OCI-LY3 (cell line): ENCODE measurements around the gene NUDCD2.

Experiments used
- H2AFZ ChIP-seq: fragments of 200-600, 300-600 bp; shearing (Covaris generic); 2 replicates; pipeline ENCODE4 v1.6.0; 2014; ENCODE audit warnings: antibody characterized with exemption, low read depth, low read length
- H3K27ac ChIP-seq: fragments of 200-600, 300-600 bp; sonication (generic); 2 replicates; pipeline ENCODE4 v1.5.1; 2014; ENCODE audit warnings: mild to moderate bottlenecking, low read length, moderate library complexity, mixed read lengths
- H3K27me3 ChIP-seq: fragments of 200-600, 300-600 bp; sonication (generic); 2 replicates; pipeline ENCODE4 v1.6.1; 2014; ENCODE audit warnings: low read depth, low read length, mixed read lengths
- H3K36me3 ChIP-seq: fragments of 200-600, 300-600 bp; sonication (generic); replicated peaks from 2 replicates; pipeline ENCODE3; 2014; ENCODE audit warnings: low read depth, low read length, mixed read lengths
- H3K4me1 ChIP-seq: fragments of 300-600, 200-600 bp; sonication (generic); 2 replicates; pipeline ENCODE4 v1.6.1; 2014; ENCODE audit warnings: low read length, mixed read lengths
- H3K4me2 ChIP-seq: fragments of 200-600, 300-600 bp; sonication (generic); 2 replicates; pipeline ENCODE4 v1.6.1; 2014; ENCODE audit warnings: low read length, mixed read lengths
- H3K4me3 ChIP-seq: fragments of 300-600, 200-600 bp; sonication (generic); 2 replicates; pipeline ENCODE4 v1.5.1; 2014; ENCODE audit warnings: antibody characterized with exemption, mild to moderate bottlenecking, low read length, moderate library complexity
- H3K79me2 ChIP-seq: fragments of 300-600, 200-600 bp; shearing (Covaris generic); 2 replicates; pipeline ENCODE4 v1.6.1; 2014; ENCODE audit warnings: mild to moderate bottlenecking, low read length, mixed read lengths
- H3K9ac ChIP-seq: fragments of 300-600, 200-600 bp; shearing (Covaris generic); 2 replicates; pipeline ENCODE4 v1.6.0; 2014; ENCODE audit warnings: mild to moderate bottlenecking, low read length, moderate library complexity
- H3K9me3 ChIP-seq: fragments of 200-600, 300-600 bp; shearing (Covaris generic); 2 replicates; pipeline ENCODE4 v1.6.1; 2014; ENCODE audit warnings: low read length, mixed read lengths; ENCODE audit not compliant: insufficient read depth
- H4K20me1 ChIP-seq: fragments of 200-600, 300-600 bp; sonication (generic); 2 replicates; pipeline ENCODE4 v1.6.1; 2016; ENCODE audit warnings: low read length, mixed read lengths; ENCODE audit not compliant: insufficient read depth
- CTCF ChIP-seq: fragments of 200-600, 300-600 bp; sonication (generic); IDR thresholded peaks from 2 replicates; pipeline ENCODE4 v1.5.1; 2014; ENCODE audit warnings: antibody characterized with exemption, low read length, low read depth
- EZH2phosphoT487 ChIP-seq: fragments of 200-600 bp; shearing (Covaris generic); IDR thresholded peaks from 2 replicates; pipeline ENCODE4 v1.6.1; 2018; ENCODE audit warnings: antibody characterized with exemption, mixed run types, low read depth

Gene NUDCD2

GRCh38 chr5:163496286-163496685 is 36.4 kb upstream of the NUDCD2 start:
- no peaks in the 10 kb centered on the region for H3K79me2 ChIP-seq
- H3K4me1 ChIP-seq, result peaks cover 9% of the 10 kb centered on the region
- no peak overlapping the region for H3K4me3 ChIP-seq
- H4K20me1 ChIP-seq, result no peaks in the 10 kb centered on the region
- no peak overlapping the region for H3K4me2 ChIP-seq
- H3K27me3 ChIP-seq, result no peaks in the 10 kb centered on the region
- no peak overlapping the region for H2AFZ ChIP-seq
- peaks cover 30% of the 10 kb centered on the region for H3K36me3 ChIP-seq
- no peaks in the 10 kb centered on the region for H3K9me3 ChIP-seq
- TF ChIP-seq EZH2phosphoT487 (no peak), CTCF (no peak)
- no peak overlapping the region for H3K27ac ChIP-seq
- no peak overlapping the region for H3K9ac ChIP-seq

DNA sequence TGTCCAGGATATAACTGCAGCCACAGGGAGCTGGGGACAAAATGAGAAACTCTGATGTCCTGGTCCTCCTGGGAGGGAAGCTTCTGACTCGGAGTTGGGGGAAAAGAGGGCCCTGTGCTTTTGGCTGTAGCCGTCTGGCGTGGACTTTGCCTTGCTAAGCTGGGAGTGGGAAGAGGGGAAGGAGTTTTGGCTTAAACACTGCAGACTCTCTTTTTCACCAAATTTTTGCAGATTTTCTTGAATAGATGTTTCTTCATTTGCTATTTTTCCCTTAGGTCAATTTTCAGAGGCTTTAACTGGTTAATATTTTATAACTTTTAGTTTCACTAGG is 29.8 kb upstream of the NUDCD2 start:
- H3K36me3 ChIP-seq, result peaks cover 85% of the 10 kb centered on the region

DNA sequence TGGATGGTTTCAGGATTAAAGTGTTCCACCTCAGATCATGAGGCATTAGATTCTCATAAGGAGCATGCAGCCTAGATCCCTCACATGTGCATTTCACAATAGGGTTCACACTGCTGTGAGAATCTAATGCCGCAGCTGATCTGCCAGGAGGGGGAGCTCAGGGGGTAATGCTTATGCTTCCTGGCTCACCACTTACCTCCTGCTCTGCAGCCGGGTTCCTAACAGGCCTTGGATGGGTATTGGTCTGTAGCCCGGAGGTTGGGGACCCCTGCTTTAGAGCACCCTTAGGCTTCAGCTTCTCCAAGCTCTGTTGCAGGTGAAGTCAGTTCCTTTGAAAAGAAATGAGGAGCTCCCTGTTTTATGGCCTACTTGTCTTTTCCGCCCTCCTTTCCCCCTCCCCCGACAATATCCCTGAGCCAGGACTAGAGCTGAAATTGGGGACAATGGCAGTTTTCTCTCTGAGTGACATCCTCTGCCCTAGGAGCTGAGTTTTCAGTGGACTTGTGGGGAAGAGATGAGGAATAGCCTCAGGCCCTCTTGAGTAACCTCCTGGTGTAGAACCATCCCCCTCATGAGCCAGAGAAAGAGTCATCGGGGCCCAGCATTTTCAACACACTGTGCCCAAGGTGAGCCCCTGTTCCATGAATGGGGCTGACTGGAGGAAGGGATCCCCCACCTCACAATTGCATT is 29.3 kb upstream of the NUDCD2 start:
- TF ChIP-seq EZH2phosphoT487, result no peak
- no peak for TF ChIP-seq CTCF

More for the DNA sequence above, 29.8 kb upstream of the NUDCD2 start:
- Histone ChIP-seq H3K27ac (no peak overlapping the region), H3K4me3 (no peak overlapping the region), H3K4me1 (no peaks in the 10 kb centered on the region), H3K4me2 (no peak overlapping the region), H2AFZ (no peak overlapping the region), H3K79me2 (no peaks in the 10 kb centered on the region), H4K20me1 (no peaks in the 10 kb centered on the region), H3K9me3 (no peaks in the 10 kb centered on the region), H3K27me3 (no peaks in the 10 kb centered on the region), H3K9ac (no peak overlapping the region)
- TF ChIP-seq CTCF, result no peak
- TF ChIP-seq EZH2phosphoT487, result no peak

DNA sequence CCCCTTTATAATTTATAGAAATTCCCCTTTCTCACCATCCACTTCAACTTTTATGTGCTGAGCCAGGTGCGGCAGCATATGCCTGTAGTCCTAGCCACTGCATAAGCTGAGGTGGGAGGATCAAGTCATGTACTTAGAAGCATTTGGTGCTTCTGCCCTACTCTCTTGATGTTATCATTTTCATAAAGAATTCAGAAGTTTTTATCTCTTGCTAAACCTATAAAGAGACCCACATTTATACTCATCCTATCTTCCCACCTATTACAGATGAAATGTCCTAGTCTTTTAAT is 19.0 kb upstream of the NUDCD2 start:
- no peak overlapping the region for H3K4me2 ChIP-seq
- H3K36me3 ChIP-seq, result peaks cover 61% of the 10 kb centered on the region
- no peak overlapping the region for H2AFZ ChIP-seq
- H3K4me3 ChIP-seq, result no peak overlapping the region
- TF ChIP-seq EZH2phosphoT487 (no peak), CTCF (no peak)
- H4K20me1 ChIP-seq, result no peaks in the 10 kb centered on the region
- H3K27me3 ChIP-seq, result no peaks in the 10 kb centered on the region
- H3K27ac ChIP-seq, result no peak overlapping the region
- no peak overlapping the region for H3K9ac ChIP-seq
- H3K9me3 ChIP-seq, result no peaks in the 10 kb centered on the region
- H3K4me1 ChIP-seq, result no peaks in the 10 kb centered on the region
- no peaks in the 10 kb centered on the region for H3K79me2 ChIP-seq

More for the DNA sequence above, 29.3 kb upstream of the NUDCD2 start:
- no peaks in the 10 kb centered on the region for H3K27me3 ChIP-seq
- H3K4me3 ChIP-seq, result no peak overlapping the region
- no peaks in the 10 kb centered on the region for H3K79me2 ChIP-seq
- no peaks in the 10 kb centered on the region for H4K20me1 ChIP-seq
- H3K4me2 ChIP-seq, result no peak overlapping the region
- H2AFZ ChIP-seq, result no peak overlapping the region
- H3K4me1 ChIP-seq, result no peaks in the 10 kb centered on the region
- no peaks in the 10 kb centered on the region for H3K9me3 ChIP-seq
- no peak overlapping the region for H3K9ac ChIP-seq
- no peak overlapping the region for H3K27ac ChIP-seq
- peaks cover 86% of the 10 kb centered on the region for H3K36me3 ChIP-seq
